H7 (cell line): ENCODE measurements around the gene PRKCA. TPM values are rescaled to one million over a fixed set of nuclear protein-coding genes. Genes with fewer than 3 reads are reported as not detected.
"Not testable (repeated sequence)": the region's sequence is repeated elsewhere in the genome, so short reads cannot be mapped to it uniquely, and the experiment has no call there.

ENCODE experiments used
- DNase-seq: peaks from one replicate; pipeline ENCODE4 v3.0.0; 2012
- H3K27me3 ChIP-seq: 2 replicates; pipeline ENCODE4 v1.6.0; 2011; ENCODE audit warnings: mild to moderate bottlenecking, low read length; ENCODE audit not compliant: control insufficient read depth, insufficient read depth
- H3K36me3 ChIP-seq: replicated peaks from 2 replicates; pipeline ENCODE4 v1.5.1; 2011; ENCODE audit warnings: low read length; ENCODE audit not compliant: control insufficient read depth, insufficient read depth
- H3K4me3 ChIP-seq: 2 replicates; pipeline ENCODE4 v1.5.1; 2011; ENCODE audit warnings: low read depth, mild to moderate bottlenecking, control low read depth, low read length, moderate library complexity; ENCODE audit not compliant: insufficient read depth
- total RNA-seq: library from RNA; depleted of rRNA; stranded (reverse); fragments of >200 nt; shearing (Covaris generic); gene quantifications from 2 replicates; pipeline ENCODE4 v1.2.3, GENCODE V29; 2014

The PRKCA gene
- total RNA-seq, 1 experiment from 2014 or later: 10.0 TPM

DNA sequence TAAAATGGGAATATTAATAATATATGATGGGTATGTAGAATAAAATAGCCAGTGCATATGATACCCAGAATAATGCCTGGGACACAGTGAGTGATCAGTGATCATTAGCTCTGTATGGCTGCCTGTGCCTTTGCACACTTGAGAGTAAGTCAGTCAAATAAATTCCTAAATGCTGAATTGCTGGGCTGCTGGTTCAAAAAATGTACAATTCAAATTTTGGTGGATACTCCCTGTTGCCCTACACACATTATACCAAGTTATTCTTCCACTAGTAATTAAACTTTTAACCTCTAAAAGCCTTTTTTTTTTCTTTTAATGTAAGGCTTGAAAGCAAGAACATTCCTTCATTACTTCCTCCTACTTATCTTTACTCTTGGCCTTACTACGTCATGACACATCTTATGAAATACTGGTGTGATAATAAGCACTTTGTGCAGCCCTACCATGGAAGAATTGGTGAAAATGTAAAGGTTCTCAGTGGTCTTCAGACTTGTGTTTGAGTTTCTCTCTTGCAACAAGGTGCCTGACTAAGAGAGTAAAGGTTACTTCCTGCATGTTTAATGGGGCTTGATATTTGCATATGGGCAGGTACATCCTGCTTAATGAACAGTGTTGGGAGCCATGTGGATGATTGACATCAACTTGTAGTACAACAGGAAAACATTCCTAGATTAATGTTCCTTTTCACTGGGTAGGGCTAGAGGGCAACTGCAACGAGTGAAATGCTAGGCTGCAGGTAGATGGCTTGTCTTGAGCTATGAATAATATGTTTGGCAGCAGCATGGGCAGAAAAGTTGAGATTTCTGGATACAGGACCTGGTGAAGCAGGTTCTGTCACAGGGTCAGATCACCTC, 84.3 kb downstream of the PRKCA start:
- Histone ChIP-seq H3K36me3 (no peaks in the 10 kb centered on the region), H3K4me3 (no peak overlapping the region), H3K27me3 (no peaks in the 10 kb centered on the region)
- DNase-seq: no peak

DNA sequence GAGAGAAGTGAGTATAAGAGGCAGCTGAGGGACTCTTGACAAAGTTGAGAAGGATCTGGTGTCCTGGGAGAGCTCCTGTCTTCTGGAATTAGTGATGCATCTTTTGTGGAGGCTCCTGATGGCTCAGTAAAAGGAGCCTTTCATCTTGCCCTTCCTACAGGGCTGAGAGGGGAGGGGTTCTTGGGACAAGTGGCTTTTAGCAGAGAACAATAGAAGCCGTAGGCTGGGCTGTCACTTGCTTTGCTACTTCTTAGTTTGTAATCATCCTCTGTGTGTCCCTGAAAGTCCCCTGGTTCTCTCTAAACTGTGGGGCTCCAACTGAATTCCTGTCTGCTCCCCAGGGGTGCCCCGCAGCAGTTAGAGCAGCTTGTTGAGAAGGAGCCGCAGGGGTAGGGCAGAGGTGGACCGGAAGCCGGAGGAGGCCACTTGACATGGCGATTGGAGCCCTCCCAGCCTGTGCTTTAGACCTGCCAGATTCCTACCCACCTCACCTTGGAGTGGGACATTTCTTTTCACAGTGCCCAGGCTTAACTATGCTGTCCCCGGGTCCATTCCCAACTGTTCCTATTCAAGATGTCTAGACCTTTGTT, 85.1 kb downstream of the PRKCA start:
- no peaks in the 10 kb centered on the region for H3K36me3 ChIP-seq
- no peak for DNase-seq
- no peak overlapping the region for H3K4me3 ChIP-seq
- H3K27me3 ChIP-seq: no peaks in the 10 kb centered on the region

GRCh38 chr17:66392783-66393437, 90.5 kb downstream of the PRKCA start:
- Histone ChIP-seq H3K27me3 (no peaks in the 10 kb centered on the region), H3K4me3 (no peak overlapping the region), H3K36me3 (no peaks in the 10 kb centered on the region)
- no peak for DNase-seq

GRCh38 chr17:66395961-66396360, 93.5 kb downstream of the PRKCA start:
- Histone ChIP-seq H3K36me3 (no peaks in the 10 kb centered on the region), H3K4me3 (no peak overlapping the region), H3K27me3 (no peaks in the 10 kb centered on the region)
- no peak for DNase-seq

DNA sequence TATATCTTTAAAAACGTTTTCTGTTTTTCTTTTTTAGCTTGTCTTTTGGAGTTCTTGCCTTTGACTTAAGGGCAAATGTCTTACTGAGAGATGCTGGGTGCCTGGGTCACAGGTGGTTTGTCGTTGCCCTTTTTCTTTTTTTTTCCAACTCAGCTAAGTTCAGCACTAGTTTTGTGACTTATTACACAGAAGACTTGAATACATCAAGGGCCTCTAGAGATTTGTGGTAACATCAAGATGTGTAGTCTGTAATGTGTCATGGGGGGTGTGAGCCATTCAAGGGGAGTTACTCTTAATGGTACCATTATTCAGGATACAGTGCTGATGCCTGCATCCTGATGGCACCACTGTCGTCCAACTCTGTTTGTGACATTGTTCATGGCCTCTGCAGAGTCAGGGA, 95.1 kb downstream of the PRKCA start:
- no peaks in the 10 kb centered on the region for H3K36me3 ChIP-seq

GRCh38 chr17:66398059-66398458, 95.6 kb downstream of the PRKCA start:
- no peak for DNase-seq
- H3K27me3 ChIP-seq: no peaks in the 10 kb centered on the region
- H3K36me3 ChIP-seq: no peaks in the 10 kb centered on the region
- no peak overlapping the region for H3K4me3 ChIP-seq

More for the DNA sequence above, 95.1 kb downstream of the PRKCA start:
- DNase-seq: no peak
- Histone ChIP-seq H3K4me3 (no peak overlapping the region), H3K27me3 (no peaks in the 10 kb centered on the region)

DNA sequence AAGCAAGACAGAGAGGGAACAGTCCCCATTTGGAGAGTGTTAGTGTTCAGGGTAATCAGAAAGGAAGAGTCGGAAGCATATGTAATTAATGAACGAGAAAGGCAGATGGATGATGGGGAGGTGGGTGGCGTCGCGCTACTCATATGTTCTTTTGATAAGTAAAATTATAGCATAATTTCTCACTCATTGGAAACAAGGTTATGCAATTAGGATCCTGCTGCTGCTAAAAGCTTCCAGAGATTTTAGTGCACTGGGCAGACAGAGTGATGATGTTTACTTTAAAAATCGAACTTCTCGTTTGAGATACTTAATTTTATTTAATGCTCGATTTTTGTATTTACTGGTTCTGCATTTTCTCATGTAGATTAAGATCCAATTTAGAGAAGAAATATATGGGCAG, 96.2 kb downstream of the PRKCA start:
- no peak overlapping the region for H3K4me3 ChIP-seq
- no peaks in the 10 kb centered on the region for H3K36me3 ChIP-seq
- no peaks in the 10 kb centered on the region for H3K27me3 ChIP-seq
- no peak for DNase-seq

DNA sequence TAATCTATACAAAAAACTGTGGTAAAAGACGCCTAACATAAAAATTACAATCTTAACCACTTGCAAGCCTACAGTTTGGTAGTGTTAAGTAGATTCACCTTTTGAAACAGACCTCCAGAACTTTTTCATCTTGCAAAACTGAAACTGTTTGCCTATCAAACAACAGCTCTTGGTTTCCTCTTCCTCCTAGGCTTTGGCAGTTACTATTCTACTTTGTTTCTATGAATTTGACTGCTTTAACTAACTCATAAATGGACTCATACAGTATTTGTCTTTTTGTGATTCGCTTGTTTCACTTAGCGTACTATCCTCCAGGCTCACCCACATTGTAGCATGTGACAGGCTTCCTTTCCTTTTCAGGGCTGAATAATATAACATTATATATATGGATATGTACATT, 97.0 kb downstream of the PRKCA start:
- Histone ChIP-seq H3K27me3 (no peaks in the 10 kb centered on the region), H3K36me3 (no peaks in the 10 kb centered on the region), H3K4me3 (no peak overlapping the region)
- DNase-seq: no peak

- H3K4me3 ChIP-seq, DNase-seq: not testable (repeated sequence)
Observed at GRCh38 chr17:66400041-66400688, 97.8 kb downstream of the PRKCA start.

GRCh38 chr17:66400698-66401097, 98.3 kb downstream of the PRKCA start:
- Histone ChIP-seq H3K27me3 (no peaks in the 10 kb centered on the region), H3K36me3 (no peaks in the 10 kb centered on the region), H3K4me3 (no peak overlapping the region)
- DNase-seq: no peak

More at GRCh38 chr17:66400041-66400688, 97.8 kb downstream of the PRKCA start:
- not testable (repeated sequence) for H3K36me3 ChIP-seq, H3K27me3 ChIP-seq

DNA sequence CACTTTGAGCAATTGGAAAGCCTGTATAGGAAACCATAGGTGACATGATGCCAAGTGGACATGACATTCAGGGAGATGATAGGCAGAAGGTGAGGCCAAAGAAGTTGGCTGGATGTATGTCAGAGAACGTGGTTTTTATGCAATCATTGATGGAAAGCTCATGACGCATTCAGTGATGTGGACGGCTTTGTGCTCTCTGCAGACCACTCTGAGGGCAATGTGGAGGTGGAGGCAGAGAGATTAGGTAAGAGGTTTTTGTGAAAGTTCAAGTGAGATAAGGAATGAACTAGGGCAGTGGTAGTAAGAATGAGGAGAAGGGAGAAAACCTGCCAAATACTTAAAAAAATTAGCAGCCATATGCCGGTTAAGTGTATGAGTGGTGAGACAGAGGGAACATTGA, 99.0 kb downstream of the PRKCA start:
- DNase-seq: no peak

GRCh38 chr17:66403846-66404556, 101.6 kb downstream of the PRKCA start:
- H3K36me3 ChIP-seq: no peaks in the 10 kb centered on the region
- peak; percentile 28 for DNase-seq
- H3K27me3 ChIP-seq: no peaks in the 10 kb centered on the region
- H3K4me3 ChIP-seq: no peak overlapping the region

More for the DNA sequence above, 99.0 kb downstream of the PRKCA start:
- no peak overlapping the region for H3K4me3 ChIP-seq
- no peaks in the 10 kb centered on the region for H3K27me3 ChIP-seq
- no peaks in the 10 kb centered on the region for H3K36me3 ChIP-seq

- Histone ChIP-seq H3K36me3 (no peaks in the 10 kb centered on the region), H3K4me3 (no peak overlapping the region), H3K27me3 (no peaks in the 10 kb centered on the region)
- DNase-seq: no peak
Observed at GRCh38 chr17:66405836-66406677, 103.6 kb downstream of the PRKCA start.
